ENCODE data around the gene GID8.

GID8 gene

DNA sequence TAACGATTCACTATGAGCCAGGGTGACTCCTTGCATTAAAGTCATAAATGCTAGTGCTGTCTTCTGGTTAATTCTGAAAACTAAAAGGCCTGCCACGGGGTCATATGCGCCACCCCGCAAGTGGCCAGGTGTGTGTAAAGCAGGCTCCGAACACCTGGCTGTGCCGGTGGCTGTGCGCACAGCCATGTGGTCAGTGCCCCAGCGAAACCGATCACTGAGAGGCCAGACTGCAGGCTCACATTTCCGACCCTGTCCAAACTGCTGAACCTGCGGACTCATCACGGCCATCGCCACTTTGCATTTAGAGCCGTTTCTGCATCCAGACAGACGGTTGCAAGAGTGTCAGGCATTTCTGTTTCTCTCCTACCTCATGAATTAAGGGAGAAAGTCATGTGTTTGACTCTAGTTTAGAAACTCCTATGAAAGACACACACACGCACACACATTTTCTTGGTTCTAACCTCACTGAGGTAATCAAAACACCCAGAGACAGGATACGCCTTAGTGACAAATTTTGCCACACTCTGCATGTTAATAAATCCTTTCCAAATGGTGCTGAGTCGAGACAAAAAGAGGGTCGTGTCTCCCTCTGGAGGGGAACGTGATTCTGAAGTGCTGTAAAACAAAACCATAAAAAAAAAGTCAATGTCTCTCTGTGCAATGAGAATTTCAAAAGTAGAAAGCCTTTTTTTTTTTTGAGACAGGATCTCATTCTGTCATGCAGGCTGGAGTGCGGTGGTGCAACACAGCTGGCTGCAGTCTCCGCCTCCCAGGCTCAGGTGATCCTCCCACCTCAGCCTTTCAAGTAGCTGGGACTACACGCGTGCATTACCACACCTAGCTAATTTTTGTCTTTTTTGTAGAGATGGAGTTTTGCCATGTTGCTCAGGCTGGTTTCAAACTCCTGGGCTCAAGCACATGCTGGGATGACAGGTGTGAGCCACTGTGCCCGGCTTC is 45.3 kb upstream of the GID8 start:
- DNase-seq (ENCODE audit: low read depth): no peak
- TF ChIP-seq, protein P1, sequence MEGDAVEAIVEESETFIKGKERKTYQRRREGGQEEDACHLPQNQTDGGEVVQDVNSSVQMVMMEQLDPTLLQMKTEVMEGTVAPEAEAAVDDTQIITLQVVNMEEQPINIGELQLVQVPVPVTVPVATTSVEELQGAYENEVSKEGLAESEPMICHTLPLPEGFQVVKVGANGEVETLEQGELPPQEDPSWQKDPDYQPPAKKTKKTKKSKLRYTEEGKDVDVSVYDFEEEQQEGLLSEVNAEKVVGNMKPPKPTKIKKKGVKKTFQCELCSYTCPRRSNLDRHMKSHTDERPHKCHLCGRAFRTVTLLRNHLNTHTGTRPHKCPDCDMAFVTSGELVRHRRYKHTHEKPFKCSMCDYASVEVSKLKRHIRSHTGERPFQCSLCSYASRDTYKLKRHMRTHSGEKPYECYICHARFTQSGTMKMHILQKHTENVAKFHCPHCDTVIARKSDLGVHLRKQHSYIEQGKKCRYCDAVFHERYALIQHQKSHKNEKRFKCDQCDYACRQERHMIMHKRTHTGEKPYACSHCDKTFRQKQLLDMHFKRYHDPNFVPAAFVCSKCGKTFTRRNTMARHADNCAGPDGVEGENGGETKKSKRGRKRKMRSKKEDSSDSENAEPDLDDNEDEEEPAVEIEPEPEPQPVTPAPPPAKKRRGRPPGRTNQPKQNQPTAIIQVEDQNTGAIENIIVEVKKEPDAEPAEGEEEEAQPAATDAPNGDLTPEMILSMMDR (IDR thresholded peaks at IDR 0.05; ENCODE audit: insufficient read depth, low read depth, low read length, missing control alignments): no peak
- no peak overlapping the region for H3K4me3 ChIP-seq (ENCODE audit: low read length)

DNA sequence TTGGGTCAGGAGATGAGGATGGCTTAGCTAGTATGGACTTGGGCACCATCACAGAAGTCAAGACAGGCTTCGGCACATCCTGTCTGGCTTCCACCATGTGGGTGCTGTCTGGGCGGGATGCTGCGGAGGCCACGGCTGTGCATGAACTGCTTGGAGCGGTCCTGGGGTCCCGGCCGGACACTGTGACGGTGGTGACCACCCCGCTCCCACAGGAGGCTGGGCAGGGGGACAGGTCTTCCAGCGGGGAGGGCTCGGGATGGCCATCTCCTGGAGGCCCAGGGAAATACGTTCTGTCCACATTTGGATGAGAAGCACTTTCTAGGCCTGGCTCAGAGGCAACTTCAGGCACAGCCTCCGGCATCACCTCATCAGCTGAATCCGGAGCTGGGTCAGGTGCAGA is 44.2 kb upstream of the GID8 start:
- no peak for DNase-seq (ENCODE audit: low read depth)
- no peak overlapping the region for H3K4me3 ChIP-seq (ENCODE audit: low read length)
- TF ChIP-seq, protein P1 (IDR thresholded peaks at IDR 0.05; ENCODE audit: insufficient read depth, low read depth, low read length, missing control alignments): no peak

DNA sequence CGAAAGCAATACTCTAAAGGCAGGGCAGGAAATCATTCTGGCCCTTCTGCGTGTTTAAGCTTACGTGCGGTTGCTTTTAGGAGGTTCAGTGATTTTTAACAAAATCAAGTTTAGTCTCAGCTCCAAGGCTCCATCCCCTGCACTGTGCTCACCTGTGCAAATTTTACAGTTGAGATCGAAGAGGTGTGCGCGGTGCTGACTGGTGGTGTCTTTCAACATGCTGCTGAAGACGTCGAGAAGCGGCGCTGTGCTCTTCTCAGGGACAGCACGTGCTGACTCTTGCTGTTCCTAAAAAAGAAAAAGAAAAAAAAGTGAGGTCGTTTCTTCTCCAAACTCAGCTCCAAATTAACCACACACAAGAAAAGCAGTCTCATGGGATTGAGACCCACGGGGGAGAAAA is 43.7 kb upstream of the GID8 start:
- no peak overlapping the region for H3K4me3 ChIP-seq (ENCODE audit: low read length)
- TF ChIP-seq, protein P1 (IDR thresholded peaks at IDR 0.05; ENCODE audit: insufficient read depth, low read depth, low read length, missing control alignments): no peak
- no peak for DNase-seq (ENCODE audit: low read depth)

DNA sequence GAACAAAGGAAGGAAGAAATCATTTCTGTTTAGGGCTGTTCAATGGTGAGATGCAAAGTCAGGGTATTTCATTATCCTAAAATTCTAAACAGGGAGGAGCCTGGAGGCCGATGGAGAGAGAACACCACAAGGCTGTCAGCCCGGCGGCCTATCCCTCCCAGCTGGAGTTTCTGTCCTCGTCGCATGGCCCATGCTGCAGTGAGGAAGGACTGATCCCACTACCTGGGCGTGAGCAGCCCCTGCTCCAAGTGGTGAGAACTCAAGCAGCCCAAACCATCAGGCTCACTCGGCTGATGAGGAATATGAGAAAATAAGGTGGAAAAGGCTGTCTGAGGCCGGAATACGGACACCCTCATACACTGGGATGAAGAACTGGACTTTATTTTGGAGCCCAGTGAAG is 42.4 kb upstream of the GID8 start:
- no peak overlapping the region for H3K4me3 ChIP-seq (ENCODE audit: low read length)
- TF ChIP-seq, protein P1 (IDR thresholded peaks at IDR 0.05; ENCODE audit: insufficient read depth, low read depth, low read length, missing control alignments): no peak
- DNase-seq (ENCODE audit: low read depth): no peak

DNA sequence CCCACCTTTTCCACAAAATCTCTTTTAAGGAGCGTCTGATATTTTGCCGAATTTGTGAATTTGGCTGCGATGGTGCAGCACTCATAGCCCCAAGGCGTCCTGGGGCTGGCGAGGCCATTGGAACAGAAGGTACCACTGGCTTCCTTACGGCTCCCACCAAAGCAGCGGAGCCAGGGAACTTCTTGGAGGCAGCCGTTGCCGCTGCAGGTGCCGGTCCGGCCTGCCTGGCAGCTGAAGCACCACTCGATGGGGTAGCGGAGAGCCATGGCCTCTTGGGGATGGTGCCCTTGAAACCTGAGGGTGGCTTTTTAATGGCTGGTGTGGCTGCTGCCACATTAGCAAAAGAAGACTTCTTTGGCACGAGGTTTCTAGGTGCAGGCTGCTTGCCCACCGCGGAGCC is 41.4 kb upstream of the GID8 start:
- H3K4me3 ChIP-seq (ENCODE audit: low read length): no peak overlapping the region
- DNase-seq (ENCODE audit: low read depth): no peak
- TF ChIP-seq, protein P1 (IDR thresholded peaks at IDR 0.05; ENCODE audit: insufficient read depth, low read depth, low read length, missing control alignments): no peak

DNA sequence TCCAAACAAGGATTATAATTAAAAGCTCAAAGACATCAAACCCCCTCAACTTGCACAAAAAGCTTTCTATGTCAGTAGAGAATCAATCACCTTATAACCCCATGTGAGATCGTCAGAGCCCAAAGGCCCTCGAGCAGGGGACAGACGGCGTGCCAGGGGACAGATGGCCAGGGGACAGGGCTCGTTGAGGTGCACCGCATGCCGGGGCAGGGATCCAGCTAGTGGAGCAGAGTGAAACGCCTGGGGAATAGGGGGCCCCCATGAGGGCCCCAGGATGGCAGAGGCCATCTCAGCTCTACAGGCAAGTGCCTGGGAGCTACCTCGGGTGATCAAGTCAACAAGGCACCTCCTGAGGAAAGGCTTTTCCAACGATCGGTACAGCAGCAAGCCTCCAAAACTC is 40.3 kb upstream of the GID8 start:
- TF ChIP-seq, protein P1 (IDR thresholded peaks at IDR 0.05; ENCODE audit: insufficient read depth, low read depth, low read length, missing control alignments): no peak
- DNase-seq (ENCODE audit: low read depth): no peak
- H3K4me3 ChIP-seq (ENCODE audit: low read length): no peak overlapping the region

All from epithelial cell of esophagus (primary cell).